HG02610 (cell line): ENCODE results near the gene ZNF45.
"Not testable (repeated sequence)": the region's sequence is repeated elsewhere in the genome, so short reads cannot be mapped to it uniquely, and the experiment has no call there.

Source experiments
- ATAC-seq: cut with Tn5 transposase; IDR thresholded peaks from one replicate; pipeline ENCODE4 v1.9.1; 2021; ENCODE audit warnings: mild to moderate bottlenecking, moderate library complexity; ENCODE audit not compliant: unreplicated experiment

The ZNF45 gene

GRCh38 chr19:43934985-43935708 is at the start of gene ZNF45:
Gene ZNF45 (minus strand): TSS chr19:43935282. CDS start chr19:43922185, 13,097 bp downstream.
- peak; percentile 91 for ATAC-seq

- ATAC-seq, result peak; percentile 25
Measured at GRCh38 chr19:43984687-43985000, 49.6 kb upstream of the ZNF45 start.

- peak; percentile 75 for ATAC-seq
Measured at GRCh38 chr19:43983912-43984686, 49.0 kb upstream of the ZNF45 start, which contains the start of gene ZNF155. Gene ZNF155 (plus strand): TSS chr19:43984188. CDS start chr19:43988544, 4,356 bp downstream.

GRCh38 chr19:43983544-43983911 is 48.4 kb upstream of the ZNF45 start:
- ATAC-seq, result no peak

GRCh38 chr19:43976732-43977131 is 41.6 kb upstream of the ZNF45 start:
- ATAC-seq, result no peak

- ATAC-seq, result no peak
Measured at GRCh38 chr19:43966079-43966694, 31.1 kb upstream of the ZNF45 start.

- ATAC-seq, result no peak
Measured at GRCh38 chr19:43960411-43960810, 25.3 kb upstream of the ZNF45 start.

- ATAC-seq, result no peak
Measured at GRCh38 chr19:43957891-43958290, 22.8 kb upstream of the ZNF45 start.

GRCh38 chr19:43956827-43957226 is 21.7 kb upstream of the ZNF45 start:
- no peak for ATAC-seq

GRCh38 chr19:43950834-43951645 is 16.0 kb upstream of the ZNF45 start, which contains the start of gene ZNF221:
Gene ZNF221 (plus strand): TSS chr19:43951228. CDS start chr19:43962727, 11,499 bp downstream.
- peak; percentile 85 for ATAC-seq

GRCh38 chr19:43949803-43950202 is 14.7 kb upstream of the ZNF45 start:
- not testable (repeated sequence) for ATAC-seq

GRCh38 chr19:43947412-43947811 is 12.3 kb upstream of the ZNF45 start:
- ATAC-seq, result not testable (repeated sequence)

GRCh38 chr19:43941209-43941608 is 6.1 kb upstream of the ZNF45 start:
- ATAC-seq, result no peak

GRCh38 chr19:43940719-43941118 is 5.6 kb upstream of the ZNF45 start:
- ATAC-seq, result no peak

- ATAC-seq, result no peak
Measured at GRCh38 chr19:43939557-43940260, 4.6 kb upstream of the ZNF45 start.

GRCh38 chr19:43936188-43936587 is 1.1 kb upstream of the ZNF45 start:
- no peak for ATAC-seq

- ATAC-seq, result no peak
Measured at GRCh38 chr19:43934055-43934984, 762 bp downstream of the ZNF45 start.

GRCh38 chr19:43928820-43929219 is 6.3 kb downstream of the ZNF45 start:
- no peak for ATAC-seq

GRCh38 chr19:43923875-43924274 is 11.2 kb downstream of the ZNF45 start:
- ATAC-seq, result no peak
